Measurements from ENCODE around the gene KDM4C. TPM values are rescaled to one million over a fixed set of nuclear protein-coding genes. Genes with fewer than 3 reads are reported as not detected.

KDM4C gene
- total RNA-seq, 1 experiment from 2014 or later: 16.8 TPM

DNA sequence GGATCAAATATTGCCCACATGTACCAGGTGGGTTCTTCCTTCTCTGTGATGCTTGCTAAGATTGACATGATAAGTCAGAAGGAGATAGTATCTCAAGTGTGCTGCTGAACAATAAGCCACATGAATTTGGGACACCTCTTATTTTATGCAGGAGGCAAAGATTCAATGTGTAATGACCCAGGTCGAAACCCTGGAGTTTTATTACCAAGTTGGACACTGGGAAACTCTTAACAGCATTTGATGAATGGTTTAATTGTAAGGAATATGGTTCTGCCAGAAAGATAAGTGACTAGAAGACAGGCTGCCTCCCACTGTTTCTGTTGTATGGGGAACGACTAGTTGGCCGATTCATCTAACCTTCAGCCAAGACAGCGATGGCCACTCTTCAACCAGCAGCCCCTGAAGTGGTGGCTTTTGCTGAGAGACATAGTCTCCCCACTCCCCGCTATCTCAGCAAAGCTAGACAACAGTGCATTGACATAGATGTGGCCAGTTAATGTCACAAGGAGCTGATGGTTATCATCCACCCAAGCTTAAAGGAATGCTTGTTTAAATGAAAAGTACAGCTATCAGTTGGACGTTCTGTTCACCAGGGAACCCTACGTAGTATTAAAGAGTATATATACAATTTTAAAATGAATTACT is 407.7 kb downstream of the KDM4C start:
- no TSS peak for BruUV-seq (replicated peaks)
- no peak for DNase-seq (ENCODE audit: low read depth, low spot score)

More for the DNA sequence above, 407.7 kb downstream of the KDM4C start:
- intact Hi-C loops (cut with micrococcal nuclease): no loop called here
- ChIA-PET RAD21 (ENCODE audit: low non-redundant PET in 1 of 2, low total read pairs in 2 of 2, uncharacterized antibody in 2 of 2, unreplicated experiment in 2 of 2) (interaction anchor here in 1 of 2 experiments (0.6 kb wide), 1 partner anchor 113 kb away, joined by 9 read pairs; no protein-coding TSS in a partner anchor), CTCF (no interaction called here), POLR2A (no interaction called here)
- ATAC-seq: no peak
- H3K9me2 ChIP-seq (ENCODE audit: insufficient read depth): no peaks in the 10 kb centered on the region
- no peaks in the 10 kb centered on the region for H4K20me1 ChIP-seq (ENCODE audit: insufficient read depth)
- no peaks in the 10 kb centered on the region for H3K27me3 ChIP-seq (ENCODE audit: insufficient read depth, low read length)
- no peak overlapping the region for H3K9ac ChIP-seq (ENCODE audit: low read length)
- no peak overlapping the region for H3K4me3 ChIP-seq (replicated peaks in 1 of 2; ENCODE audit: low read depth in 1 of 2, low read length in 2 of 2)
- no peak overlapping the region for H2AFZ ChIP-seq (ENCODE audit: low read depth, low read length, poor library complexity, severe bottlenecking)
- no peaks in the 10 kb centered on the region for H3K9me3 ChIP-seq (ENCODE audit: control insufficient read depth in 1 of 2, insufficient read depth in 1 of 2, low read depth in 1 of 2, low read length in 2 of 2)
- H3K27ac ChIP-seq (ENCODE audit: low read depth, low read length): no peak overlapping the region
- TF ChIP-seq YY1 (IDR thresholded peaks at IDR 0.05; ENCODE audit: extremely low read depth, insufficient replicate concordance, low read depth, low read length) (no peak), FOSL1 (IDR thresholded peaks at IDR 0.05; ENCODE audit: low read depth) (no peak), RAD21 (IDR thresholded peaks at IDR 0.05; ENCODE audit: low read depth) (no peak), POLR2AphosphoS5 (IDR thresholded peaks at IDR 0.05; ENCODE audit: low read depth, low read length) (no peak), ZNF274 (IDR thresholded peaks at IDR 0.05; ENCODE audit: low read depth, low read length) (no peak), CBX3 (IDR thresholded peaks at IDR 0.05; ENCODE audit: low read depth) (no peak), CEBPB (IDR thresholded peaks at IDR 0.05; ENCODE audit: low read depth) (no peak), SP1 (IDR thresholded peaks at IDR 0.05; ENCODE audit: low read depth) (no peak), EGR1 (IDR thresholded peaks at IDR 0.05; ENCODE audit: low read depth) (no peak)
- TF ChIP-seq, protein P1, sequence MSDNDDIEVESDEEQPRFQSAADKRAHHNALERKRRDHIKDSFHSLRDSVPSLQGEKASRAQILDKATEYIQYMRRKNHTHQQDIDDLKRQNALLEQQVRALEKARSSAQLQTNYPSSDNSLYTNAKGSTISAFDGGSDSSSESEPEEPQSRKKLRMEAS (IDR thresholded peaks at IDR 0.05): no peak
- TF ChIP-seq, protein P2, sequence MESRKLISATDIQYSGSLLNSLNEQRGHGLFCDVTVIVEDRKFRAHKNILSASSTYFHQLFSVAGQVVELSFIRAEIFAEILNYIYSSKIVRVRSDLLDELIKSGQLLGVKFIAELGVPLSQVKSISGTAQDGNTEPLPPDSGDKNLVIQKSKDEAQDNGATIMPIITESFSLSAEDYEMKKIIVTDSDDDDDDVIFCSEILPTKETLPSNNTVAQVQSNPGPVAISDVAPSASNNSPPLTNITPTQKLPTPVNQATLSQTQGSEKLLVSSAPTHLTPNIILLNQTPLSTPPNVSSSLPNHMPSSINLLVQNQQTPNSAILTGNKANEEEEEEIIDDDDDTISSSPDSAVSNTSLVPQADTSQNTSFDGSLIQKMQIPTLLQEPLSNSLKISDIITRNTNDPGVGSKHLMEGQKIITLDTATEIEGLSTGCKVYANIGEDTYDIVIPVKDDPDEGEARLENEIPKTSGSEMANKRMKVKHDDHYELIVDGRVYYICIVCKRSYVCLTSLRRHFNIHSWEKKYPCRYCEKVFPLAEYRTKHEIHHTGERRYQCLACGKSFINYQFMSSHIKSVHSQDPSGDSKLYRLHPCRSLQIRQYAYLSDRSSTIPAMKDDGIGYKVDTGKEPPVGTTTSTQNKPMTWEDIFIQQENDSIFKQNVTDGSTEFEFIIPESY (IDR thresholded peaks at IDR 0.05; ENCODE audit: extremely low read depth, insufficient replicate concordance, low read length): no peak
- H3K4me1 ChIP-seq (ENCODE audit: control insufficient read depth in 1 of 2, insufficient read depth in 2 of 2, low read length in 2 of 2): no peaks in the 10 kb centered on the region
- H3K4me2 ChIP-seq (ENCODE audit: low read length): no peak overlapping the region
- no peaks in the 10 kb centered on the region for H3K36me3 ChIP-seq (ENCODE audit: control insufficient read depth in 1 of 2, insufficient read depth in 2 of 2, low read length in 2 of 2)
- H3K79me2 ChIP-seq (ENCODE audit: insufficient read depth, low read length): no peaks in the 10 kb centered on the region
